A549 treated with Mapracorat at 1 μM for 4 hours (cell line): ENCODE measurements around the gene FAM47E. TPM values are rescaled to one million over a fixed set of nuclear protein-coding genes. Genes with fewer than 3 reads are reported as not detected.

Experiments
- total RNA-seq: library from RNA; stranded (reverse); fragments of 200-300 nt; extraction: Qiagen RNA extraction; gene quantifications from 5 replicates; pipeline ENCODE4 v1.2.3, GENCODE V29; 2022

FAM47E gene
- 0.06 to 0.16 TPM (median 0.07 TPM) in 3 of 5 replicates, not detected in the others for total RNA-seq

GRCh38 chr4:76251441-76252270, at the start of gene FAM47E:
FAM47E (plus strand) TSS chr4:76251721; CDS start chr4:76251747, 26 bp downstream.

GRCh38 chr4:76213415-76214176, 37.9 kb upstream of the FAM47E start, which contains the start of gene SCARB2:
SCARB2 (minus strand) TSS chr4:76213824; CDS start chr4:76213543, 281 bp downstream.

DNA sequence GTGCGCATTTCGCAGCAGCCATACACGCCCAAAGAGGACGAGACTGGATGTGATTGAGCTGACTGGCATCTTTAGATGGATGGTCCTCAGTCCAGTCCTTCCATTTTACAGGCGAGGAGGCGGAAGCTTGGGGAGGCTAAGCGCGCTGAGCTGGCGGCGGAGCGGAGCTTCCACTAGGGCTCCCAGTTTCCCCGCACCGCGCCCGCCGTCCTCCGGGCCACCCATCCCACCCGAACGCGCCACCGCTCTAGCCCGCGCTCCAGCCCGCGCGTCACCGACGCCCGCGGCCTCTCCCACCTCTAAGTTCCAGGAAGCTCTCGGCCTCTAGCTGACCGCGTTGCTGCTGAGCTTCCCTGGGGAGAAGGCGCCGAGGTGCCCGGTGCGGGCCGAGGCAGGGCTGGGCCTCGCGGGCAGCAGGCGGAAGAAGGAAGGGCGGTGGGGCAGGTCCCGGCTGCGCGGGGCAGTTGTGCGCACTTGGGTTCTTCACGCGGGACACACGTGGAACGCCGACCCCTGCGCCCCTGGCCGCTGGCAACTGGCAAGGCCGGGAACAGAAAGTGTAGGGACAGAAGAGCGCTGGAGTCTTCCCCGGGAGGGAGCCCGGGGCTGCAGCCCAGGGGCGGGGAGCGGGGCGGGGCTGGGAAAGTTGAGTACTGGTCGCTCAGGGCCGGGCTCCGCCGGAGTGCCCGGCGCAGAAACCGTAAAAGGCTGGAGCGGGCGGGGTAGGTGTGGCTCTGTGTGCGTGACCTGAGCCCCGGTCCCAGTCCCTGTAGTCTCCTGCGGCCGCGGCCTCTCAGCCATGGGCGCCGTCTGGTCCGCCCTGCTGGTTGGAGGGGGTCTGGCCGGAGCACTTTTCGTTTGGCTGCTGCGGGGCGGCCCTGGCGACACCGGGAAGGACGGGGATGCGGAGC, 54.7 kb downstream of the FAM47E start, which contains the start of gene STBD1:
Gene STBD1, plus strand, starts transcription at position 763 of the 911 bp plus-strand sequence. Its CDS starts 37 bp downstream, at position 800.

Other genes with a start within 250 kb of the FAM47E start
- not detected in 5 replicates for gene CXCL9, start 244.2 kb upstream of the FAM47E start, total RNA-seq
- gene CXCL10, start 228.2 kb upstream of the FAM47E start, total RNA-seq = 0.12 to 0.19 TPM (median 0.15 TPM) in 3 of 5 replicates, not detected in the others
- 0.13 to 0.19 TPM in 2 of 5 replicates, not detected in the others for gene CXCL11, start 215.7 kb upstream of the FAM47E start, total RNA-seq
- gene ART3, start 177.0 kb upstream of the FAM47E start, total RNA-seq = not detected in 5 replicates
- gene NUP54, start 103.3 kb upstream of the FAM47E start, total RNA-seq = 24.5 to 42.3 TPM (median 27.8 TPM) in 5 replicates
- 42.0 to 53.9 TPM (median 51.7 TPM) in 5 replicates for gene SCARB2, start 37.9 kb upstream of the FAM47E start, total RNA-seq
- 10.4 to 12.7 TPM (median 10.7 TPM) in 5 replicates for gene STBD1, start 55.0 kb downstream of the FAM47E start, total RNA-seq
- 0.06 TPM in 1 of 5 replicates, not detected in the others for gene CCDC158, start 169.4 kb downstream of the FAM47E start, total RNA-seq
- 8.9 to 15.6 TPM (median 12.5 TPM) in 5 replicates for gene SHROOM3, start 183.5 kb downstream of the FAM47E start, total RNA-seq